GM23338 (cell line): Measurements from ENCODE around the gene PTPRN2.

Experiments
- CREB1 ChIP-seq: fragments of 250-450 bp; sonication (Bioruptor Pico); IDR thresholded peaks from 2 replicates; pipeline ENCODE4 v1.5.0; 2020; ENCODE audit warnings: low read depth, mild to moderate bottlenecking, moderate library complexity
- CTCF ChIP-seq, 2 experiments: fragments of 200-600 bp in 1 of 2; sonication (generic) in 1 of 2; conservative IDR thresholded peaks; 2 replicates each; pipeline versions ENCODE4 v1.5.1 to v1.6.1; 2016 to 2017; ENCODE audit warnings: antibody characterized with exemption in 2 of 2, low read depth in 2 of 2, mild to moderate bottlenecking in 2 of 2, moderate library complexity in 1 of 2
- ETS1 ChIP-seq: IDR thresholded peaks from 2 replicates; pipeline ENCODE4 v1.6.1; 2016; ENCODE audit warnings: antibody characterized with exemption
- EZH2 ChIP-seq: fragments of 200-600 bp; sonication (generic); IDR thresholded peaks from one replicate; pipeline ENCODE4 v1.8.0; 2017; ENCODE audit warnings: antibody characterized with exemption, mild to moderate bottlenecking, low read depth; ENCODE audit not compliant: unreplicated experiment
- EZH2phosphoT487 ChIP-seq: fragments of 200-600 bp; sonication (generic); IDR thresholded peaks from one replicate; pipeline ENCODE4 v1.8.1; 2018; ENCODE audit warnings: antibody characterized with exemption; ENCODE audit not compliant: unreplicated experiment
- JUNB ChIP-seq: IDR thresholded peaks from one replicate; pipeline ENCODE4 v1.6.1; 2016; ENCODE audit warnings: antibody characterized with exemption; ENCODE audit not compliant: unreplicated experiment
- NANOG ChIP-seq: IDR thresholded peaks from 2 replicates; pipeline ENCODE4 v1.6.1; 2016; ENCODE audit warnings: antibody characterized with exemption, borderline replicate concordance
- POLR2AphosphoS5 ChIP-seq: IDR thresholded peaks from 2 replicates; pipeline ENCODE4 v1.6.1; 2016; ENCODE audit warnings: antibody characterized with exemption, low read depth
- REST ChIP-seq: IDR thresholded peaks from one replicate; pipeline ENCODE4 v1.6.1; 2018; ENCODE audit warnings: antibody characterized with exemption; ENCODE audit not compliant: unreplicated experiment
- STAT1 ChIP-seq: IDR thresholded peaks from one replicate; pipeline ENCODE4 v1.6.1; 2016; ENCODE audit warnings: antibody characterized with exemption; ENCODE audit not compliant: unreplicated experiment
- ZNF114 ChIP-seq: fragments of 250-450 bp; sonication (Bioruptor Pico); IDR thresholded peaks from 2 replicates; pipeline ENCODE4 v1.5.0; 2020; ENCODE audit warnings: mild to moderate bottlenecking, moderate library complexity
- ZNF331 ChIP-seq: fragments of 250-450 bp; sonication (Bioruptor Pico); IDR thresholded peaks from 2 replicates; pipeline ENCODE4 v1.5.0; 2020; ENCODE audit warnings: low read depth, mild to moderate bottlenecking, moderate library complexity
- ZNF462 ChIP-seq: fragments of 250-450 bp; sonication (Bioruptor Pico); IDR thresholded peaks from 2 replicates; pipeline ENCODE4 v1.5.0; 2020; ENCODE audit warnings: mild to moderate bottlenecking, moderate library complexity

GRCh38 chr7:158392251-158392650 is 195.4 kb downstream of the PTPRN2 start:
- TF ChIP-seq CTCF (conservative IDR thresholded peaks at IDR 0.05; ENCODE audit: low read depth in 2 of 2): no peak
- TF ChIP-seq ZNF331 (CRISPR knock-in tag): no peak
- TF ChIP-seq EZH2phosphoT487: no peak
- TF ChIP-seq NANOG: no peak
- TF ChIP-seq POLR2AphosphoS5: no peak
- TF ChIP-seq EZH2: no peak
- TF ChIP-seq REST: no peak
- TF ChIP-seq CREB1 (CRISPR knock-in tag): no peak
- TF ChIP-seq ZNF462: no peak
- no peak for TF ChIP-seq JUNB
- TF ChIP-seq ETS1: no peak
- no peak for TF ChIP-seq ZNF114
- no peak for TF ChIP-seq STAT1
